ENCODE results near the gene RBBP4. TPM values are rescaled to one million over a fixed set of nuclear protein-coding genes. Genes with fewer than 3 reads are reported as not detected.

The RBBP4 gene
- total and polyA plus RNA-seq, 2 of the 13 experiments (the other 11 are each of a cell fraction or from before 2014, with no cell fraction given): 64.4 to 166 TPM

- no peak for TF ChIP-seq PAXIP1 (CRISPR knock-in tag; conservative IDR thresholded peaks at IDR 0.05)
- TF ChIP-seq AHR (CRISPR knock-in tag; IDR thresholded peaks at IDR 0.05): no peak
- no peak for TF ChIP-seq NFAT5 (CRISPR knock-in tag; IDR thresholded peaks at IDR 0.05)
- TF ChIP-seq ZNF296 (CRISPR knock-in tag; conservative IDR thresholded peaks at IDR 0.05): no peak; the same call in 1 of the 2 replicates
- 0 out of 2 replicates have a peak, but pooled peaks have one; percentile 14 for TF ChIP-seq ZNF567 (CRISPR knock-in tag; IDR thresholded peaks at IDR 0.05; ENCODE audit: borderline replicate concordance)
- 0 out of 2 replicates have a peak, but pooled peaks have one; percentile 69 for TF ChIP-seq SIN3A (IDR thresholded peaks at IDR 0.05; ENCODE audit: borderline replicate concordance, low read depth, low read length)
- TF ChIP-seq, protein P1, sequence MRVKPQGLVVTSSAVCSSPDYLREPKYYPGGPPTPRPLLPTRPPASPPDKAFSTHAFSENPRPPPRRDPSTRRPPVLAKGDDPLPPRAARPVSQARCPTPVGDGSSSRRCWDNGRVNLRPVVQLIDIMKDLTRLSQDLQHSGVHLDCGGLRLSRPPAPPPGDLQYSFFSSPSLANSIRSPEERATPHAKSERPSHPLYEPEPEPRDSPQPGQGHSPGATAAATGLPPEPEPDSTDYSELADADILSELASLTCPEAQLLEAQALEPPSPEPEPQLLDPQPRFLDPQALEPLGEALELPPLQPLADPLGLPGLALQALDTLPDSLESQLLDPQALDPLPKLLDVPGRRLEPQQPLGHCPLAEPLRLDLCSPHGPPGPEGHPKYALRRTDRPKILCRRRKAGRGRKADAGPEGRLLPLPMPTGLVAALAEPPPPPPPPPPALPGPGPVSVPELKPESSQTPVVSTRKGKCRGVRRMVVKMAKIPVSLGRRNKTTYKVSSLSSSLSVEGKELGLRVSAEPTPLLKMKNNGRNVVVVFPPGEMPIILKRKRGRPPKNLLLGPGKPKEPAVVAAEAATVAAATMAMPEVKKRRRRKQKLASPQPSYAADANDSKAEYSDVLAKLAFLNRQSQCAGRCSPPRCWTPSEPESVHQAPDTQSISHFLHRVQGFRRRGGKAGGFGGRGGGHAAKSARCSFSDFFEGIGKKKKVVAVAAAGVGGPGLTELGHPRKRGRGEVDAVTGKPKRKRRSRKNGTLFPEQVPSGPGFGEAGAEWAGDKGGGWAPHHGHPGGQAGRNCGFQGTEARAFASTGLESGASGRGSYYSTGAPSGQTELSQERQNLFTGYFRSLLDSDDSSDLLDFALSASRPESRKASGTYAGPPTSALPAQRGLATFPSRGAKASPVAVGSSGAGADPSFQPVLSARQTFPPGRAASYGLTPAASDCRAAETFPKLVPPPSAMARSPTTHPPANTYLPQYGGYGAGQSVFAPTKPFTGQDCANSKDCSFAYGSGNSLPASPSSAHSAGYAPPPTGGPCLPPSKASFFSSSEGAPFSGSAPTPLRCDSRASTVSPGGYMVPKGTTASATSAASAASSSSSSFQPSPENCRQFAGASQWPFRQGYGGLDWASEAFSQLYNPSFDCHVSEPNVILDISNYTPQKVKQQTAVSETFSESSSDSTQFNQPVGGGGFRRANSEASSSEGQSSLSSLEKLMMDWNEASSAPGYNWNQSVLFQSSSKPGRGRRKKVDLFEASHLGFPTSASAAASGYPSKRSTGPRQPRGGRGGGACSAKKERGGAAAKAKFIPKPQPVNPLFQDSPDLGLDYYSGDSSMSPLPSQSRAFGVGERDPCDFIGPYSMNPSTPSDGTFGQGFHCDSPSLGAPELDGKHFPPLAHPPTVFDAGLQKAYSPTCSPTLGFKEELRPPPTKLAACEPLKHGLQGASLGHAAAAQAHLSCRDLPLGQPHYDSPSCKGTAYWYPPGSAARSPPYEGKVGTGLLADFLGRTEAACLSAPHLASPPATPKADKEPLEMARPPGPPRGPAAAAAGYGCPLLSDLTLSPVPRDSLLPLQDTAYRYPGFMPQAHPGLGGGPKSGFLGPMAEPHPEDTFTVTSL (CRISPR knock-in tag; IDR thresholded peaks at IDR 0.05; ENCODE audit: borderline replicate concordance): 0 out of 2 replicates have a peak, but pooled peaks have one; percentile 50
- no peak for TF ChIP-seq NFE2L2 (IDR thresholded peaks at IDR 0.05; ENCODE audit: low read length)
- TF ChIP-seq, protein P2, sequence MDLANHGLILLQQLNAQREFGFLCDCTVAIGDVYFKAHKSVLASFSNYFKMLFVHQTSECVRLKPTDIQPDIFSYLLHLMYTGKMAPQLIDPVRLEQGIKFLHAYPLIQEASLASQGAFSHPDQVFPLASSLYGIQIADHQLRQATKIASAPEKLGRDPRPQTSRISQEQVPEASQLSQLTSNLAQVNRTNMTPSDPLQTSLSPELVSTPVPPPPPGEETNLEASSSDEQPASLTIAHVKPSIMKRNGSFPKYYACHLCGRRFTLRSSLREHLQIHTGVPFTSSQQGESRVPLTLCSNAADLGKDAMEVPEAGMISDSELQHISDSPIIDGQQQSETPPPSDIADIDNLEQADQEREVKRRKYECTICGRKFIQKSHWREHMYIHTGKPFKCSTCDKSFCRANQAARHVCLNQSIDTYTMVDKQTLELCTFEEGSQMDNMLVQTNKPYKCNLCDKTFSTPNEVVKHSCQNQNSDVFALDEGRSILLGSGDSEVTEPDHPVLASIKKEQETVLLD (CRISPR knock-in tag; IDR thresholded peaks at IDR 0.05; ENCODE audit: low read depth): peak; percentile 11; the same call in 1 of the 2 replicates
- TF ChIP-seq ZNF740 (CRISPR knock-in tag; IDR thresholded peaks at IDR 0.05): no peak; the same call in 1 of the 2 replicates
- TF ChIP-seq ZFP1 (CRISPR knock-in tag; IDR thresholded peaks at IDR 0.05): no peak
- no peak for TF ChIP-seq ATF1 (CRISPR knock-in tag; IDR thresholded peaks at IDR 0.05)
These were observed 559 bp downstream of the RBBP4 start (continued) for GRCh38 chr1:32651461-32652073.
